SK-N-SH (cell line): ENCODE results near the gene MAT1A. TPM values are rescaled to one million over a fixed set of nuclear protein-coding genes. Genes with fewer than 3 reads are reported as not detected.
"Not testable (repeated sequence)": the region's sequence is repeated elsewhere in the genome, so short reads cannot be mapped to it uniquely, and the experiment has no call there.

Experiments
- CTCF ChIA-PET: fragments of 300-600, 350-600 bp; formaldehyde crosslinking; extraction: SDS; loops from one replicate; lab custom pipeline; 2021; lab: Yijun Ruan, JAX
- POLR2A ChIA-PET: fragments of 350-600 bp; sonication (Branson Sonifier 250); formaldehyde crosslinking; extraction: SDS; loops from one replicate; lab custom pipeline; 2020; ENCODE audit warnings: antibody characterized with exemption, inconsistent platforms; lab: Yijun Ruan, JAX
- DNase-seq: peaks from one replicate; pipeline ENCODE4 v3.0.0; 2012
- H2AFZ ChIP-seq: fragments of 200-600 bp; sonication (generic); 2 replicates; pipeline ENCODE4 v1.8.1; 2016; ENCODE audit warnings: antibody characterized with exemption, mild to moderate bottlenecking, low read depth
- H3F3A ChIP-seq: fragments of 200-600 bp; sonication (generic); replicated peaks from 2 replicates; pipeline ENCODE3; 2016; ENCODE audit warnings: antibody characterized with exemption, mild to moderate bottlenecking; ENCODE audit not compliant: insufficient read depth
- H3K27ac ChIP-seq, 2 experiments: fragments of 200-500 bp in 1 of 2; fragments of 200-600 bp in 1 of 2; sonication (Bioruptor generic) in 1 of 2; sonication (generic), shearing (Covaris generic) in 1 of 2; 2 replicates each; pipeline versions ENCODE4 v1.5.1 to v1.6.1; 2014 to 2016; ENCODE audit warnings: low read depth in 2 of 2, inconsistent platforms in 1 of 2, low read length in 1 of 2, mild to moderate bottlenecking in 1 of 2, mixed read lengths in 1 of 2
- H3K27me3 ChIP-seq: fragments of 200-600 bp; sonication (generic), shearing (Covaris generic); 2 replicates; pipeline ENCODE4 v1.6.1; 2016; ENCODE audit warnings: mixed run types; ENCODE audit not compliant: insufficient read depth
- H3K36me3 ChIP-seq, 2 experiments: fragments of 200-500 bp in 1 of 2; fragments of 200-600 bp in 1 of 2; sonication (Bioruptor generic) in 1 of 2; sonication (generic) in 1 of 2; replicated peaks in 1 of 2; 2 replicates each; pipeline versions ENCODE3 to v1.5.1; 2014 to 2016; ENCODE audit warnings: low read length in 1 of 2, mild to moderate bottlenecking in 1 of 2; ENCODE audit not compliant: insufficient read depth in 2 of 2, control insufficient read depth in 1 of 2
- H3K4me1 ChIP-seq, 2 experiments: fragments of 200-500 bp in 1 of 2; fragments of 200-600 bp in 1 of 2; sonication (Bioruptor generic) in 1 of 2; sonication (generic), shearing (Covaris generic) in 1 of 2; 2 replicates each; pipeline versions ENCODE4 v1.5.1 to v1.6.1; 2014 to 2016; ENCODE audit warnings: low read depth in 1 of 2, low read length in 1 of 2, mixed run types in 1 of 2; ENCODE audit not compliant: insufficient read depth in 2 of 2, control insufficient read depth in 1 of 2
- H3K4me2 ChIP-seq: fragments of 200-600 bp; sonication (generic), shearing (Covaris generic); 2 replicates; pipeline ENCODE4 v1.6.1; 2017; ENCODE audit warnings: mixed run types
- H3K4me3 ChIP-seq, 2 experiments: fragments of 200-500 bp in 1 of 2; fragments of 200-600 bp in 1 of 2; sonication (Bioruptor generic) in 1 of 2; sonication (generic), shearing (Covaris generic) in 1 of 2; 2 replicates each; pipeline versions ENCODE4 v1.5.1 to v1.8.1; 2014 to 2016; ENCODE audit warnings: low read depth in 2 of 2, inconsistent platforms in 1 of 2, low read length in 1 of 2, mild to moderate bottlenecking in 1 of 2, mixed read lengths in 1 of 2, moderate library complexity in 1 of 2
- H3K79me2 ChIP-seq: fragments of 200-600 bp; sonication (generic); 2 replicates; pipeline ENCODE4 v1.8.1; 2017; ENCODE audit warnings: mild to moderate bottlenecking; ENCODE audit not compliant: insufficient read depth
- H3K9ac ChIP-seq: fragments of 200-600 bp; sonication (generic); 2 replicates; pipeline ENCODE4 v1.6.1; 2017; ENCODE audit warnings: mixed run types
- H3K9me2 ChIP-seq: fragments of 200-600 bp; sonication (generic); 2 replicates; pipeline ENCODE4 v1.6.1; 2017; ENCODE audit warnings: mixed run types
- H3K9me3 ChIP-seq: fragments of 200-600 bp; sonication (generic); 2 replicates; pipeline ENCODE4 v1.6.1; 2017; ENCODE audit warnings: mixed run types, mild to moderate bottlenecking, moderate library complexity
- H4K20me1 ChIP-seq: fragments of 200-600 bp; sonication (generic); 2 replicates; pipeline ENCODE4 v1.6.1; 2017; ENCODE audit warnings: mild to moderate bottlenecking, mixed run types; ENCODE audit not compliant: insufficient read depth
- ELF1 ChIP-seq: IDR thresholded peaks from 2 replicates; pipeline ENCODE4 v1.4.0; 2012
- FOXJ3 ChIP-seq: sonication (generic); formaldehyde crosslinking; IDR thresholded peaks from 2 replicates; pipeline ENCODE4 v1.5.1; 2020; ENCODE audit warnings: mild to moderate bottlenecking, missing genetic modification reagents
- FOXM1 ChIP-seq: IDR thresholded peaks from 2 replicates; pipeline ENCODE4 v1.4.0; 2012; ENCODE audit warnings: low read depth, mild to moderate bottlenecking
- GATA2 ChIP-seq: sonication (generic); formaldehyde crosslinking; IDR thresholded peaks from 2 replicates; pipeline ENCODE4 v1.5.0; 2020; ENCODE audit warnings: mild to moderate bottlenecking, missing genetic modification reagents
- JUND ChIP-seq: IDR thresholded peaks from 2 replicates; pipeline ENCODE4 v1.4.0; 2012
- MXI1 ChIP-seq: IDR thresholded peaks from 2 replicates; pipeline ENCODE4 v1.6.1; 2012; ENCODE audit warnings: mild to moderate bottlenecking, low read depth, low read length, improper control_type of control experiment
- NFIC ChIP-seq: IDR thresholded peaks from 2 replicates; pipeline ENCODE4 v1.4.0; 2012; ENCODE audit warnings: borderline replicate concordance
- NRF1 ChIP-seq: IDR thresholded peaks from 2 replicates; pipeline ENCODE4 v1.6.1; 2012; ENCODE audit warnings: low read depth, mild to moderate bottlenecking, low read length
- PBX3 ChIP-seq: IDR thresholded peaks from 2 replicates; pipeline ENCODE4; 2012
- RCOR1 ChIP-seq: fragments of 150-350 bp; IDR thresholded peaks from 2 replicates; pipeline ENCODE4 v1.6.1; 2017; ENCODE audit warnings: antibody characterized with exemption, low read length
- REST ChIP-seq: IDR thresholded peaks from 2 replicates; pipeline ENCODE4 v1.6.1; 2012; ENCODE audit warnings: mild to moderate bottlenecking, low read depth, low read length, moderate library complexity
- RFX5 ChIP-seq: IDR thresholded peaks from 2 replicates; pipeline ENCODE4 v1.6.1; 2012; ENCODE audit warnings: mild to moderate bottlenecking, improper control_type of control experiment, low read length
- SMC3 ChIP-seq: IDR thresholded peaks from 2 replicates; pipeline ENCODE4 v1.6.1; 2012; ENCODE audit warnings: low read depth, low read length, improper control_type of control experiment
- USF1 ChIP-seq: IDR thresholded peaks from 2 replicates; pipeline ENCODE4 v1.4.0; 2012; ENCODE audit warnings: low read depth, borderline replicate concordance
- YY1 ChIP-seq: IDR thresholded peaks from 2 replicates; pipeline ENCODE4 v1.4.0; 2012; ENCODE audit warnings: low read depth, mild to moderate bottlenecking
- WGBS: methylation state at CpG from one replicate; pipeline ENCODE4 v1.1.6; 2017; ENCODE audit warnings: low lambda C conversion rate; 5-methylcytosine and 5-hydroxymethylcytosine counted together
- polyA plus RNA-seq, 3 experiments: library from polyadenylated mRNA; depleted of rRNA; stranded (reverse); fragments of >200 nt; gene quantifications; 2 replicates each; pipeline ENCODE4 v1.2.3, GENCODE V29; 2012
- TF ChIP-seq, protein P1 (sequence below): IDR thresholded peaks from 2 replicates; pipeline ENCODE4 v1.4.0; 2012; ENCODE audit warnings: low read depth, borderline replicate concordance

Gene MAT1A
- polyA plus RNA-seq, 1 of the 3 experiments (the other 2 are of a cell fraction), result 0.03 TPM

GRCh38 chr10:80315391-80315790 is 25.9 kb upstream of the MAT1A start (continued):
- no peak for TF ChIP-seq USF1
- TF ChIP-seq GATA2 (CRISPR knock-in tag), result no peak
- no peak for TF ChIP-seq SMC3
- TF ChIP-seq FOXM1, result no peak
- no peak for TF ChIP-seq FOXJ3 (CRISPR knock-in tag)
- no peak for TF ChIP-seq YY1

GRCh38 chr10:80313523-80313922 is 24.1 kb upstream of the MAT1A start:
- POLR2A ChIA-PET, result no interaction called here
- TF ChIP-seq ELF1 (no peak), FOXJ3 (CRISPR knock-in tag) (no peak), JUND (no peak), NFIC (no peak), RFX5 (no peak), NRF1 (no peak)
- CTCF ChIA-PET, result no interaction called here
- Histone ChIP-seq H3K4me2 (no peak overlapping the region), H3K27me3 (no peaks in the 10 kb centered on the region), H3K9me3 (no peaks in the 10 kb centered on the region), H4K20me1 (no peaks in the 10 kb centered on the region), H3K4me3 (no peak overlapping the region), H3K4me1 (no peaks in the 10 kb centered on the region), H2AFZ (no peak overlapping the region), H3K9ac (no peak overlapping the region), H3K27ac (no peak overlapping the region), H3K79me2 (no peaks in the 10 kb centered on the region), H3K36me3 (no peaks in the 10 kb centered on the region), H3F3A (no peaks in the 10 kb centered on the region), H3K9me2 (no peaks in the 10 kb centered on the region)
- WGBS, result 46% methylated on average over 5 of the region's 5 CpGs
- DNase-seq, result no peak

DNA sequence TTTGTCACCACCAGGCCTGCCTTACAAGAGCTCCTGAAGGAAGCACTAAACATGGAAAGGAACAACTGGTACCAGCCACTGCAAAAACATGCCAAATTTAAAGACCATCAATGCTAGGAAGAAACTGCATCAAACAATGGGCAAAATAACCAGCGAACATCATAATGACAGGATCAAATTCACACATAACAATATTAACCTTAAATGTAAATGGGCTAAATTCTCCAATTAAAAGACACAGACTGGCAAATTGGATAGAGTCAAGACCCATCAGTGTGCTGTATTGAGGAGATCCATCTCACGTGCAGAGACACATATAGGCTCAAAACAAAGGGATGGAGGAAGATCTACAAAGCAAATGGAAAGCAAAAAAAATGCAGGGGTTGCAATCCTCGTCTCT is 16.5 kb upstream of the MAT1A start:
- H2AFZ ChIP-seq, H3K79me2 ChIP-seq, H3F3A ChIP-seq, H3K4me1 ChIP-seq, H3K9me2 ChIP-seq, H3K4me3 ChIP-seq, CTCF ChIA-PET, H3K36me3 ChIP-seq, H3K9me3 ChIP-seq, DNase-seq, H4K20me1 ChIP-seq, H3K9ac ChIP-seq, POLR2A ChIA-PET, H3K4me2 ChIP-seq, H3K27me3 ChIP-seq, H3K27ac ChIP-seq: not testable (repeated sequence)
- 1% methylated on average over 3 of the region's 3 CpGs for WGBS

GRCh38 chr10:80296942-80297341 is 7.5 kb upstream of the MAT1A start:
- H3K9me3 ChIP-seq, result no peaks in the 10 kb centered on the region
- H3K36me3 ChIP-seq, result no peaks in the 10 kb centered on the region
- WGBS, result 17% methylated on average over 3 of the region's 3 CpGs
- no peak overlapping the region for H3K9ac ChIP-seq
- H4K20me1 ChIP-seq, result no peaks in the 10 kb centered on the region
- no peaks in the 10 kb centered on the region for H3K27me3 ChIP-seq
- H3K27ac ChIP-seq, result no peak overlapping the region
- H3K4me1 ChIP-seq, result no peaks in the 10 kb centered on the region
- CTCF ChIA-PET, result no interaction called here
- H3F3A ChIP-seq, result no peaks in the 10 kb centered on the region
- H3K4me2 ChIP-seq, result no peak overlapping the region
- DNase-seq, result no peak
- no peaks in the 10 kb centered on the region for H3K9me2 ChIP-seq
- POLR2A ChIA-PET, result no interaction called here
- H3K4me3 ChIP-seq, result no peak overlapping the region
- H3K79me2 ChIP-seq, result no peaks in the 10 kb centered on the region
- no peak overlapping the region for H2AFZ ChIP-seq
- TF ChIP-seq RCOR1 (no peak), REST (no peak), PBX3 (no peak), MXI1 (no peak)
- TF ChIP-seq, protein P1, sequence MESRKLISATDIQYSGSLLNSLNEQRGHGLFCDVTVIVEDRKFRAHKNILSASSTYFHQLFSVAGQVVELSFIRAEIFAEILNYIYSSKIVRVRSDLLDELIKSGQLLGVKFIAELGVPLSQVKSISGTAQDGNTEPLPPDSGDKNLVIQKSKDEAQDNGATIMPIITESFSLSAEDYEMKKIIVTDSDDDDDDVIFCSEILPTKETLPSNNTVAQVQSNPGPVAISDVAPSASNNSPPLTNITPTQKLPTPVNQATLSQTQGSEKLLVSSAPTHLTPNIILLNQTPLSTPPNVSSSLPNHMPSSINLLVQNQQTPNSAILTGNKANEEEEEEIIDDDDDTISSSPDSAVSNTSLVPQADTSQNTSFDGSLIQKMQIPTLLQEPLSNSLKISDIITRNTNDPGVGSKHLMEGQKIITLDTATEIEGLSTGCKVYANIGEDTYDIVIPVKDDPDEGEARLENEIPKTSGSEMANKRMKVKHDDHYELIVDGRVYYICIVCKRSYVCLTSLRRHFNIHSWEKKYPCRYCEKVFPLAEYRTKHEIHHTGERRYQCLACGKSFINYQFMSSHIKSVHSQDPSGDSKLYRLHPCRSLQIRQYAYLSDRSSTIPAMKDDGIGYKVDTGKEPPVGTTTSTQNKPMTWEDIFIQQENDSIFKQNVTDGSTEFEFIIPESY, result no peak
